ENCODE data around the gene RTN1. TPM values are rescaled to one million over a fixed set of nuclear protein-coding genes. Genes with fewer than 3 reads are reported as not detected.
A peak's percentile ranks its signal among the peaks of the same experiment; 100 is the strongest.

Gene RTN1
- total and polyA plus RNA-seq, 9 of the 15 experiments (the other 6 are each of a cell fraction or from before 2014, with no cell fraction given), result 0.03 to 0.09 TPM; not detected in 7

DNA sequence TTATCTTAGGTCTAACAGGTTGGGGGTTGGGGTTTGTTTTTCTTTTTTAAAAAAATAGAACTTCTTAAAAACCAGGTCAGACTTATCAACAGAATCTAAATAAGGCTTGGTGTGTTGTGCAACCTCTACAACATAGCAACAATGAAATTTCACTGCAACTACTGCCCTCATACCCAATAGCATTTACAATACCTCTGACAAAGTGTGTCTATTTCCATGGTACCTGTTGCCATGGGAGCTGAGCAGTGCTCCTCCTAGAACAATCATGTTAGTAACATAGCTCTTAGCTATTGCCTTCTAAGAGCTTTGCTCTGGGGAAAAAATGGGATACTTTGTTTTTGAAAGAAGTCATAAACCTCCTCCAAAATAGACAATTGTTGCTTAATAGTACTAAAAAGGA, 190.7 kb downstream of the RTN1 start:
- Histone ChIP-seq H3K9ac (ENCODE audit: insufficient read depth in 1 of 2, low read depth in 2 of 2, low read length in 2 of 2) (no peak overlapping the region), H4K20me1 (replicated peaks; ENCODE audit: control insufficient read depth, insufficient read depth, low read length) (no peaks in the 10 kb centered on the region), H3K4me3 (no peak overlapping the region), H2AFZ (ENCODE audit: low read depth, low read length) (no peak overlapping the region), H3K4me2 (ENCODE audit: insufficient read depth, low read length) (no peak overlapping the region), H3K27ac (ENCODE audit: extremely low read depth, low read depth, low read length) (no peak overlapping the region), H3K4me1 (replicated peaks in 1 of 2; ENCODE audit: control insufficient read depth in 2 of 2, insufficient read depth in 2 of 2, low read length in 2 of 2) (no peaks in the 10 kb centered on the region), H3K36me3 (ENCODE audit: control insufficient read depth, insufficient read depth, low read length) (no peaks in the 10 kb centered on the region), H3K9me1 (ENCODE audit: control insufficient read depth, insufficient read depth, low read length) (no peaks in the 10 kb centered on the region), H3K27me3 (ENCODE audit: control insufficient read depth in 2 of 2, insufficient read depth in 2 of 2, low read length in 2 of 2) (no peaks in the 10 kb centered on the region), H3K9me3 (replicated peaks; ENCODE audit: control insufficient read depth, insufficient read depth, low read depth, low read length) (no peaks in the 10 kb centered on the region), H3K79me2 (ENCODE audit: control insufficient read depth, insufficient read depth, low read length) (no peaks in the 10 kb centered on the region)
- in situ Hi-C loops (cut with MboI), result no loop called here
- no TSS peak for BruUV-seq (replicated peaks)
- no peak for FAIRE-seq
- intact Hi-C loops (cut with micrococcal nuclease), result no loop called here
- DNase-seq (ENCODE audit: extremely low read depth in 1 of 4, low spot score in 3 of 4), result no peak
- TF ChIP-seq SP1 (CRISPR knock-in tag; IDR thresholded peaks at IDR 0.05) (no peak), TARDBP (IDR thresholded peaks at IDR 0.05) (no peak), RFX1 (IDR thresholded peaks at IDR 0.05) (peak; percentile 34), ATF6 (CRISPR knock-in tag; IDR thresholded peaks at IDR 0.05) (no peak), POLR2AphosphoS5 (IDR thresholded peaks at IDR 0.05; ENCODE audit: control insufficient read depth, insufficient read depth, low read depth, low read length) (no peak)
- no peak for ATAC-seq
- ChIA-PET POLR2A (no interaction called here), CTCF (ENCODE audit: low intra/inter-chr PET ratio) (no interaction called here)

GRCh38 chr14:59678352-59678751, 192.2 kb downstream of the RTN1 start:
- H3K4me2 ChIP-seq (ENCODE audit: insufficient read depth, low read length), result no peak overlapping the region
- H4K20me1 ChIP-seq (replicated peaks; ENCODE audit: control insufficient read depth, insufficient read depth, low read length), result no peaks in the 10 kb centered on the region
- no peaks in the 10 kb centered on the region for H3K9me3 ChIP-seq (replicated peaks; ENCODE audit: control insufficient read depth, insufficient read depth, low read depth, low read length)
- FAIRE-seq (no peak), ATAC-seq (no peak), DNase-seq (ENCODE audit: extremely low read depth in 1 of 4, low spot score in 3 of 4) (no peak)
- POLR2A ChIA-PET, result no interaction called here
- TF ChIP-seq ZNF165 (CRISPR knock-in tag; IDR thresholded peaks at IDR 0.05; ENCODE audit: borderline replicate concordance), result no peak
- TF ChIP-seq NELFE (IDR thresholded peaks at IDR 0.05; ENCODE audit: insufficient read depth, insufficient read length), result no peak
- TF ChIP-seq ZBTB17 (CRISPR knock-in tag; IDR thresholded peaks at IDR 0.05), result no peak
- TF ChIP-seq CHD4 (IDR thresholded peaks at IDR 0.05; ENCODE audit: insufficient read depth, insufficient replicate concordance, low read depth, low read length, poor library complexity, severe bottlenecking), result no peak
- no peak for TF ChIP-seq NCOA2 (IDR thresholded peaks at IDR 0.05; ENCODE audit: partially characterized antibody in 2 of 2)
- intact Hi-C loops (cut with micrococcal nuclease) (no loop called here), in situ Hi-C loops (cut with MboI) (no loop called here)
- BruUV-seq (replicated peaks), result no TSS peak
- no peaks in the 10 kb centered on the region for H3K36me3 ChIP-seq (ENCODE audit: control insufficient read depth, insufficient read depth, low read length)
- no peak overlapping the region for H3K27ac ChIP-seq (ENCODE audit: extremely low read depth, low read depth, low read length)
- CTCF ChIA-PET (ENCODE audit: low intra/inter-chr PET ratio), result no interaction called here
- WGBS (ENCODE audit: insufficient coverage, low coverage, missing lambda C conversion rate), result 0% methylated on average over 2 of the region's 2 CpGs
- H3K9ac ChIP-seq (ENCODE audit: insufficient read depth in 1 of 2, low read depth in 2 of 2, low read length in 2 of 2), result no peak overlapping the region
- no peak overlapping the region for H2AFZ ChIP-seq (ENCODE audit: low read depth, low read length)
- H3K79me2 ChIP-seq (ENCODE audit: control insufficient read depth, insufficient read depth, low read length), result no peaks in the 10 kb centered on the region
- H3K27me3 ChIP-seq (ENCODE audit: control insufficient read depth in 2 of 2, insufficient read depth in 2 of 2, low read length in 2 of 2), result no peaks in the 10 kb centered on the region
- no peaks in the 10 kb centered on the region for H3K4me1 ChIP-seq (replicated peaks in 1 of 2; ENCODE audit: control insufficient read depth in 2 of 2, insufficient read depth in 2 of 2, low read length in 2 of 2)
- no peak overlapping the region for H3K4me3 ChIP-seq
- no peaks in the 10 kb centered on the region for H3K9me1 ChIP-seq (ENCODE audit: control insufficient read depth, insufficient read depth, low read length)

All from K562 (cell line).